Activated B cell treated with CpG ODN at 0.5 μM for 24 hours (primary cell): Measurements from ENCODE around the gene ETV3L. TPM values are rescaled to one million over a fixed set of nuclear protein-coding genes. Genes with fewer than 3 reads are reported as not detected.
"Not testable (repeated sequence)": the region's sequence is repeated elsewhere in the genome, so short reads cannot be mapped to it uniquely, and the experiment has no call there.

Experiments used
- ATAC-seq: fragments of 200-7000 bp; cut with Tn5 transposase; one replicate; pipeline ENCODE4 v1.10.0; 2021; ENCODE audit warnings: low read depth, mild to moderate bottlenecking, moderate library complexity
- CTCF ChIA-PET: fragments of 350-600 bp; sonication (Branson Sonifier 250); formaldehyde crosslinking; loops from one replicate; lab custom pipeline; 2021; ENCODE audit warnings: antibody characterized with exemption; lab: Charles Lee
- POLR2A ChIA-PET: fragments of 350-600 bp; sonication (Branson Sonifier 250); formaldehyde crosslinking; loops from one replicate; lab custom pipeline; 2021; ENCODE audit warnings: antibody characterized with exemption; lab: Charles Lee
- DNase-seq: peaks from one replicate; pipeline ENCODE4 v3.0.0; 2022
- H3K27ac Mint-ChIP-seq: one replicate; pipeline ENCODE4 v1.8.0; 2020; ENCODE audit warnings: mixed read lengths
- H3K27me3 Mint-ChIP-seq: one replicate; pipeline ENCODE4 v1.8.0; 2021; ENCODE audit warnings: mixed read lengths
- H3K36me3 Mint-ChIP-seq: one replicate; pipeline ENCODE4 v1.8.0; 2021; ENCODE audit warnings: low read depth, mixed read lengths
- H3K4me1 Mint-ChIP-seq: one replicate; pipeline ENCODE4 v1.8.0; 2021; ENCODE audit warnings: mixed read lengths
- H3K4me3 Mint-ChIP-seq: one replicate; pipeline ENCODE4 v1.8.0; 2020; ENCODE audit warnings: mild to moderate bottlenecking, mixed read lengths
- H3K9me3 Mint-ChIP-seq: one replicate; pipeline ENCODE4 v1.8.0; 2020; ENCODE audit warnings: mixed read lengths
- intact Hi-C: fragments of 100-400 bp; cut with micrococcal nuclease; formaldehyde crosslinking; loops from one replicate; pipeline ENCODE4 v1.15.1; 2024
- total RNA-seq: library from RNA; stranded (reverse); gene quantifications from 2 replicates; pipeline ENCODE4 v1.2.3, GENCODE V29; 2022
- TF ChIP-seq, protein P1 (sequence below): fragments of 200-600 bp; IDR thresholded peaks from one replicate; pipeline ENCODE4 v1.8.0; 2022; ENCODE audit warnings: antibody characterized with exemption, mild to moderate bottlenecking

ETV3L gene
- total RNA-seq, 1 donor from 2014 or later: not detected

DNA sequence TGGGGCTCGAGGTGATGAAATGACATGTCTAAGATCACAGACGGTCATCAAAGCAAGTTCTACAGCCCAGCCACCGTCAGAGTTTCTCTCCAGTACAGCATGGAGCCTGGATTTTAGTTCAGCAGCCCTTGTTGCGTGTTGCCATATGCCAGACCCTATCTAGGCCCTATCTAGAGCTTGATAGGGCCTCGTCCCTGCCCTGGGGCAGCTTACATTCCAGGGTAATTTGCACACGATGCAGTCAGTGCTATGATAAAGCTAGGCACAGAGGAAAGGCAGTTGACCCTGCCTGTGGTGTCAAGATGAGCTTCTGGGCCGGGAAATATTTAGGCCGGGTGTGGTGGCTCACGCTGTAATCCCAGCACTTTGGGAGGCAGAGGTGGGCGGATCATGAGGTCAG lies 18.9 kb downstream of the ETV3L start:
- Mint-ChIP-seq H3K9me3 (no peaks in the 10 kb centered on the region), H3K27ac (no peak overlapping the region), H3K27me3 (peaks cover 26% of the 10 kb centered on the region), H3K4me1 (no peaks in the 10 kb centered on the region), H3K4me3 (no peak overlapping the region), H3K36me3 (no peaks in the 10 kb centered on the region)
- TF ChIP-seq, protein P1, sequence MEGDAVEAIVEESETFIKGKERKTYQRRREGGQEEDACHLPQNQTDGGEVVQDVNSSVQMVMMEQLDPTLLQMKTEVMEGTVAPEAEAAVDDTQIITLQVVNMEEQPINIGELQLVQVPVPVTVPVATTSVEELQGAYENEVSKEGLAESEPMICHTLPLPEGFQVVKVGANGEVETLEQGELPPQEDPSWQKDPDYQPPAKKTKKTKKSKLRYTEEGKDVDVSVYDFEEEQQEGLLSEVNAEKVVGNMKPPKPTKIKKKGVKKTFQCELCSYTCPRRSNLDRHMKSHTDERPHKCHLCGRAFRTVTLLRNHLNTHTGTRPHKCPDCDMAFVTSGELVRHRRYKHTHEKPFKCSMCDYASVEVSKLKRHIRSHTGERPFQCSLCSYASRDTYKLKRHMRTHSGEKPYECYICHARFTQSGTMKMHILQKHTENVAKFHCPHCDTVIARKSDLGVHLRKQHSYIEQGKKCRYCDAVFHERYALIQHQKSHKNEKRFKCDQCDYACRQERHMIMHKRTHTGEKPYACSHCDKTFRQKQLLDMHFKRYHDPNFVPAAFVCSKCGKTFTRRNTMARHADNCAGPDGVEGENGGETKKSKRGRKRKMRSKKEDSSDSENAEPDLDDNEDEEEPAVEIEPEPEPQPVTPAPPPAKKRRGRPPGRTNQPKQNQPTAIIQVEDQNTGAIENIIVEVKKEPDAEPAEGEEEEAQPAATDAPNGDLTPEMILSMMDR: no peak
- ChIA-PET POLR2A (interaction anchor here (0.7 kb wide), 1 partner anchor 437 kb away, joined by 3 read pairs; no protein-coding TSS in a partner anchor), CTCF (interaction anchor here (1.4 to 1.8 kb wide), 2 partner anchors 9 to 76 kb away, joined by 4 to 10 read pairs; no protein-coding TSS in a partner anchor)
- no peak for ATAC-seq
- no peak for DNase-seq
- intact Hi-C loops: no loop called here

DNA sequence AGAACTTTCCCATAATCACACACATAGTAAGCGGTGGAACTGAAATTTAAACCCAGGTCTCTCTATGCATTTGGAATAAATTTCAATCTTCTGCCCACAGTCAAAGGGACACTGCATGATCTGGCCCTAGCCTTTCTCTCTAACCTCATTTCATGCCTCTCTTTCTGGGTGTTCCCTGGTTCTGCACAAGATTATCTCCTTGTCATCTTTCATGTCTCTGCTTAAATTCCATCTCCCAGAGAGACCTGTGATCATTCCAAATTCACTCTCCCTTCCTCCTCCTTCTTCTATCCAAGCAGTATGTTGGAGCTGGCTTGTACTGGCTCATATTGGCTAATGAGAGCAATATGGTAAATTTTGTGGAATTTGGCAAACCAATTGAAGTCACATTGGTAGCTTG lies 22.2 kb downstream of the ETV3L start:
- Mint-ChIP-seq H3K27ac (no peak overlapping the region), H3K36me3 (no peaks in the 10 kb centered on the region), H3K27me3 (peaks cover 35% of the 10 kb centered on the region), H3K4me1 (no peaks in the 10 kb centered on the region), H3K4me3 (no peak overlapping the region), H3K9me3 (no peaks in the 10 kb centered on the region)
- intact Hi-C loops: no loop called here
- TF ChIP-seq, protein P1: no peak
- CTCF ChIA-PET: no interaction called here
- POLR2A ChIA-PET: no interaction called here
- ATAC-seq: no peak
- DNase-seq: no peak

DNA sequence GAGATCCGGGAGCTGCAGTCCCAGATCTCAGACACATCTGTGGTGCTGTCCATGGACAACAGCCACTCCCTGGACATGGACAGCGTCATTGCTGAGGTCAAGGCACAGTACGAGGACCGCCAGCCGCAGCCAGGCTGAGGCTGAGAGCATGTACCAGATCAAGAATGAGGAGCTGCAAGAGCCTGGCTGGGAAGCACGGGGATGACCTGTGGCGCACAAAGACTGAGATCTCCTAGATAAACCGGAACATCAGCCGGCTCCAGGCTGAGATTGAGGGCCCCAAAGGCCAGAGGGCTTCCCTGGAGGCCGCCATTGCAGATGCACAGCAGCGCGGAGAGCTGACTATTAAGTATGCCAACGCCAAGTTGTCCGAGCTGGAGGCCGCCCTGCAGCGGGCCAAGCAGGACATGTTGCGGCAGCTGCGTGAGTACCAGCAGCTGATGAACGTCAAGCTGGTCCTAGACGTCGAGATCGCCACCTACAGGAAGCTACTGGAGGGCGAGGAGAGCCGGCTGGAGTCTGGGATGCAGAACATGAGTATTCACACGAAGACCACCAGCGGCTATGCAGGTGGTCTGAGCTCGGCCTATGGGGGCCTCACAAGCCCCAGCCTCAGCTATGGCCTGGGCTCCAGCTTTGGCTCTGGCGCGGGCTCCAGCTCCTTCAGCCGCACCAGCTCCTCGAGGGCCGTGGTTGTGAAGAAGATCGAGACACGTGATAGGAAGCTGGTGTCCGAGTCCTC lies 25.5 kb downstream of the ETV3L start:
- H3K4me1 Mint-ChIP-seq: no peaks in the 10 kb centered on the region
- no peaks in the 10 kb centered on the region for H3K9me3 Mint-ChIP-seq
- intact Hi-C loops: no loop called here
- no peak for DNase-seq
- TF ChIP-seq, protein P1: no peak
- ATAC-seq: no peak
- H3K36me3 Mint-ChIP-seq: no peaks in the 10 kb centered on the region
- CTCF ChIA-PET: interaction anchor here (0.8 to 1.5 kb wide), 3 partner anchors 16 to 82 kb away, joined by 3 to 5 read pairs (median 3); no protein-coding TSS in a partner anchor
- peaks cover 29% of the 10 kb centered on the region for H3K27me3 Mint-ChIP-seq
- POLR2A ChIA-PET: no interaction called here
- no peak overlapping the region for H3K27ac Mint-ChIP-seq
- H3K4me3 Mint-ChIP-seq: no peak overlapping the region

DNA sequence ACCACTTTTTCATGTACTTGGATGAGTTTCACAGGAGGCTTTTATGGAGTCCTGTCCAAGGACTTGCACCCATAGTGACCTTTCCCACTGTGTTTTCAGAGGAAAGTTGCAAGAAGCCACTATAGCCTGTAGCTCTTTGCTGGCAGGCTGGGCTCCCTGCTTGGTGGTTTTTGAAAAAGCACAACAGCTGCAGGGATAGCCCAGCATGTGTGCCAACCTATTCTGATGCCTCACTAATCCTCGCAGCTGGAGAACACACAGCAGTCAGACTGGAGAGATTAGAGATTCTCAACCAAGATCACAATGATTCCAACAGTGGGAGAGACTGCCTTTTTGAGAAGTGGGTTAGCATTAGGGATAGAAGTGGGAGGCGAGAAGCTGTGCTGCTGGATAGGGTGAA lies 30.0 kb downstream of the ETV3L start:
- TF ChIP-seq, protein P1: no peak
- ATAC-seq (no peak), DNase-seq (no peak)
- Mint-ChIP-seq H3K4me1 (no peaks in the 10 kb centered on the region), H3K27ac (no peak overlapping the region), H3K4me3 (no peak overlapping the region), H3K36me3 (no peaks in the 10 kb centered on the region), H3K27me3 (peaks cover 41% of the 10 kb centered on the region), H3K9me3 (peaks cover 2% of the 10 kb centered on the region)
- CTCF ChIA-PET: no interaction called here
- POLR2A ChIA-PET: no interaction called here
- intact Hi-C loops: no loop called here

DNA sequence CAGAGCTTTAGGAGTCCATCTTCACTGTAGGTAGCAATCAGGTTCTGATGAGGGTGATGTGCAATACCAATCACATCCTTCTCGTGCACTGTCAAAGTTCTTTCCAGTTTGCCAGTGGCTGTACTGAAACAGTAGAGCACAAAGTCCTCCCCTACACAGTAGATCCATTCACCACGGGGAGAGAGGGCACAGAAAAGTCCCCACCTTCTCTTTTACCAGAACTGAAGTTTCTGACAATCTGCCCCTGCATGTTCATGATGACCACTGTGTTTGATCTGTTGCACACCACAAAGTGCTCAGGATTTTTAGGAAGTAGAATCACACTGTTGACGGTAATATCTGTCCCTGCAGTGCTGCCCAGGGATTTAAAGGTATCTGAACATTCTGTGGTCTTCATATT lies 40.4 kb downstream of the ETV3L start:
- H3K27ac Mint-ChIP-seq, DNase-seq, CTCF ChIA-PET, H3K4me3 Mint-ChIP-seq, intact Hi-C loops, H3K36me3 Mint-ChIP-seq, H3K4me1 Mint-ChIP-seq, POLR2A ChIA-PET, ATAC-seq: not testable (repeated sequence)
- H3K27me3 Mint-ChIP-seq: peaks cover 37% of the 10 kb centered on the region
- H3K9me3 Mint-ChIP-seq: peaks cover 13% of the 10 kb centered on the region
